GM18951 (cell line): ENCODE results near the gene ULK4.
"Not testable (repeated sequence)": the region's sequence is repeated elsewhere in the genome, so short reads cannot be mapped to it uniquely, and the experiment has no call there.

Experiments
- POLR2A ChIP-seq: IDR thresholded peaks from 4 replicates; pipeline ENCODE4 v1.6.1; 2011; ENCODE audit warnings: mild to moderate bottlenecking; ENCODE audit not compliant: insufficient read length, insufficient read depth; ENCODE audit errors: extremely low read depth
- in situ Hi-C: fragments of 300-500 bp; cut with MboI; formaldehyde crosslinking; loops from one replicate; pipeline ENCODE4 v1.12.0; 2022; ENCODE audit warnings: low sequenced_read_pairs, mixed read lengths, inconsistent platforms; ENCODE audit not compliant: unreplicated experiment

ULK4 gene

GRCh38 chr3:41985018-41985417 is 23.1 kb upstream of the ULK4 start:
- TF ChIP-seq POLR2A = no peak
- in situ Hi-C loops = no loop called here

GRCh38 chr3:41983091-41983490 is 21.2 kb upstream of the ULK4 start:
- in situ Hi-C loops = not testable (repeated sequence)

DNA sequence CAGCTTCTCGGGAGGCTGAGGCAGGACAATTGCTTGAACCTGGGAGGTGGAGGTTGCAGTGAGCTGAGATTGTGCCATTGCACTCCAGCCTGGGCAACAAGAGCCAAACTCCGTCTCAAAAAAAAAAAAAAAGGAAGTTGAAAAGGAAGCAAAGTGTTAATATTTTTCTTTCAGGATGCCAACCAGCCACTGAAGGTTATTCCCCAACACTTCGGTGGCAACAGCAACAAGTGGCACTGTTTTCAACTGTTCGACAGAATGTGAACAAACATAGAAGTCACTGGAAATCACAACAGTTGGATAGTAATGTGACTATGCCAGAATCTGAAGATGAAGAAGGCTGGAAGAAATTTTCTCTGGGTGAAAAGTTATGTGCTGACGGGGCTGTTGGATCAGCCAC is 15.5 kb upstream of the ULK4 start:
- in situ Hi-C loops = not testable (repeated sequence)

- in situ Hi-C loops = no loop called here
- TF ChIP-seq POLR2A = no peak
These were observed 13.7 kb upstream of the ULK4 start for GRCh38 chr3:41975416-41976103.

DNA sequence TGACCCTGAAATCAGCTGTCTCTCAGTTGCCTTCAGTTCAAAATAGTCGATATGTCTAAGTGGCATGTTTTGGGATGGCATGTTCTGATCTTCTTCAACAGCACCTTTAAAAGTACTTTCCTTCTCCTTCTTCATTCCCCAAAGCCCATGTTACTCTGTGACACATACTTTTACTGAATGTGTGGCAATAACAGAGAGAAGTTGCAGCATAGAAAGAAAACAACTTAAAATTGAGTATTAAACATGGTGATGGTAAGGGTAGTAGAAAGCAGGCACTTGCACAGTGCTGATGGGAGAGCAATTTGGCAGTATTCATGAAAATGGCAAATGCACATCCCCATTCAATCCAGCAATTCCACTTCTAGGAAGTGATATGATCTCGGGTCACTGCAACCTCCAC is 12.3 kb upstream of the ULK4 start:
- no peak for TF ChIP-seq POLR2A
- in situ Hi-C loops = no loop called here

DNA sequence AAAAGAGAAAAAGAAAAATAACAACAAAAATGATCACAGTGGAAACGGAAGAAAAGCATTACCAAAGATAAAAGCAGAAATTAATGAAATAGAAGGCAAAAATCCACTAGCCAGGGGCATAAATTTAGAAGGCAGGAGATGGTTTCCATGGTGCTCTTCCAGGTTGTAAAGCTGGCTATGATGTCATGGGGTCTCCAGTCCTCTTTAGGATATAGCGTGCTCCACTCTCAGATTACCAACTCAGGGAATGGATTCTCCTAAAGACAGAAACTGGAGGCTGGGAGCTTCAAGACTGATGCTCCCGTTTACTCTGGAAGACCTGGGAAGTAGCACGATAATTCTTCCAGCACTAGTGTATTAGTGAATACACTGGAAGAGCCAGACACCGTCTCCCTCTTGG is 10.9 kb upstream of the ULK4 start:
- no peak for TF ChIP-seq POLR2A
- in situ Hi-C loops = no loop called here

GRCh38 chr3:41966206-41966605 is 4.3 kb upstream of the ULK4 start:
- in situ Hi-C loops = no loop called here
- TF ChIP-seq POLR2A = no peak

GRCh38 chr3:41963823-41964222 is 1.9 kb upstream of the ULK4 start:
- no peak for TF ChIP-seq POLR2A
- in situ Hi-C loops = no loop called here

DNA sequence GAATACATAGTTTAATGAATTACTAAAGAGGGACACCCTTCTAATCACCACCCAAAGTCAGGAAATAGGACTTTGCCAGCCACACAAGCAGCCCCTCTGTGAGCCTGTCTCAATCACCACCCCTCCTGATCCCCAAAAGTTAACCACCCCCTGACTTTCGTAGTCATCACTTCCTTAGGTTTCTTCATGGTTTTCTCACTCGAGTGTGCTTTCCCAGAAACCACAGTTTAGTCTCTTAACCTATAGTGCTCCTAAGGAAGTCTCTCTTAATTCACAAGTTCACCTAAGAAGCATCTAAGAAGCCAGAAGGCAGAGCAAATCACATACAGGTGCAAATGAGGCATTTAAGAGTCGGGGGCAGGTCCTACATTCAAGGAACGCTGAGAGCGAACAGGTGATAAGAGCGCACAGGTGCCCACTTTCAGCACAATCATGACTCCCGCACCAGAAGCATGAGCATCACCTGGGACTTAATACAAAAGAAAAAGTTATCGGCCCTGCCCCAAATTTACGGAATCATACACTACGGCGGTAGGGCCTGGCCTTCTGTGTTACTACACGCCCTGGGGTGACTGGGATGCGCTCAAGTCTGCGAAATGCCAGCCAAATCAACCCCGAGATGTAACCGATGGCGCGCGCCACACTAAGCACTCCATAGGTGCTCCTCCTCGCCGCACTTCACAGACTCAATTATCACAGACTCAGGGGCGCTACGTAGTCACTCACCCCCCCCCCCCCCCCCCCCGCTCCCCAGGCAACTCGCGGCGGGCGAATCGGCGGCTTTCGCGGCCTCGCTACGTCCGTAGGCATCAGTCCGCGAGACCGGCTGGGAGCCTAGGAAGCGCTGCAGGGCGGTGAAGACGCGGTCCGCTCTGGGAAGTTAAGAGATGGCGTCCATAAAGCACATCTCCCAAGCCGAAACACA is 815 bp downstream of the ULK4 start:
- no peak for TF ChIP-seq POLR2A
- in situ Hi-C loops = no loop called here

DNA sequence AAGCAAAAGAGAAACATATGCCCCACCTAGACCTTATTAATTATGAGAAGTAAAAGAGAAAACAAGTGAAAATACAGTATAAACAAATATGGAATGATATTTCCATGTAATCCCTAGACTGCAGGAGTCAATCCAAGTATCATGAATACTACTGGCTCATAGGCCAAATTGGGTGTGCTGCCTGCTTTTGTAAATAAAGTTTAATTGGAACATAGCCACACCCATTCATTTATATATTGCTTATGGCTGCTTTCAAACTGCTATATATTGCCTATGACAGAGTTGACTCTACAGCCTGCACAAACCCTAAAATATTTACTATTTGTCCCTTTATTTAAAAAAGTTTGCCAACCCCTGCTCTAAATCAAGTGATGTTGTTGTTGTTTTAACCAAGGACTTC is 5.3 kb downstream of the ULK4 start:
- TF ChIP-seq POLR2A = no peak
- in situ Hi-C loops = no loop called here

GRCh38 chr3:41955192-41955591 is 6.7 kb downstream of the ULK4 start:
- in situ Hi-C loops = no loop called here
- no peak for TF ChIP-seq POLR2A

- TF ChIP-seq POLR2A = no peak
- in situ Hi-C loops = no loop called here
These were observed 18.5 kb downstream of the ULK4 start for GRCh38 chr3:41943311-41943843.

DNA sequence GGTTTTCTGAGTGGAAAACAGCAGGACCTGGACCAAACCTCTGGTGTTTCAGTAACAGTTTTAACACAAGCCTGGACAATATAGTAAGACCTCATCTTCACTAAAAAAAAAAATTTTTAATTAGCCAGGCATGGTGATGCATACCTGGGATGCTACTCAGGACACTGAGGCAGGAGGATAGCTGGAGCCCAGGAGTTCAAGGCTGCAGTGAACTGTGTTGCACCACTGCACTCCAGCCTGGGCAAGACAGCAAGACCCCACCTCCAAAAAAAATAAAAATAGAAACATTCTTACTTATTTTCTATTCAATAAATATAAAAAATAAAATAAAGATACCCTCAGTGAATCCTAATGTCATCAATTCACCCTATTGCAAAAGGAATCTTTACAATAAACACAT is 21.5 kb downstream of the ULK4 start:
- TF ChIP-seq POLR2A = no peak

GRCh38 chr3:41936384-41936783 is 25.5 kb downstream of the ULK4 start:
- in situ Hi-C loops = no loop called here
- no peak for TF ChIP-seq POLR2A

More for the DNA sequence above, 21.5 kb downstream of the ULK4 start:
- in situ Hi-C loops = no loop called here
